ENCODE data around the gene HSD17B7. TPM values are rescaled to one million over a fixed set of nuclear protein-coding genes. Genes with fewer than 3 reads are reported as not detected.

The HSD17B7 gene
- polyA plus RNA-seq, 1 donor from 2014 or later, result 75.5 TPM

GRCh38 chr1:162849711-162850110 lies 59.2 kb downstream of the HSD17B7 start:
- H3F3A ChIP-seq (ENCODE audit: insufficient read depth, low read length, poor library complexity, severe bottlenecking), result no peaks in the 10 kb centered on the region
- H4K20me1 ChIP-seq (ENCODE audit: insufficient read depth), result no peaks in the 10 kb centered on the region
- no peaks in the 10 kb centered on the region for H3K79me2 ChIP-seq (replicated peaks; ENCODE audit: insufficient read depth, low read length)
- H3K27ac ChIP-seq (ENCODE audit: low read length), result no peak overlapping the region
- H2AFZ ChIP-seq (ENCODE audit: low read depth, low read length), result no peak overlapping the region
- no peak overlapping the region for H3K9ac ChIP-seq (ENCODE audit: low read length)
- TF ChIP-seq REST (IDR thresholded peaks at IDR 0.05; ENCODE audit: borderline replicate concordance) (no peak), MXI1 (conservative IDR thresholded peaks at IDR 0.05; ENCODE audit: poor library complexity, severe bottlenecking) (no peak), CTCF (IDR thresholded peaks at IDR 0.05; ENCODE audit: poor library complexity, severe bottlenecking) (no peak), SMC3 (conservative IDR thresholded peaks at IDR 0.05; ENCODE audit: poor library complexity) (no peak), RAD21 (conservative IDR thresholded peaks at IDR 0.05) (no peak), POLR2AphosphoS5 (IDR thresholded peaks at IDR 0.05) (no peak), TAF1 (IDR thresholded peaks at IDR 0.05; ENCODE audit: low read depth) (no peak), EZH2 (IDR thresholded peaks at IDR 0.05; ENCODE audit: borderline replicate concordance, insufficient read depth, low read length, poor library complexity, severe bottlenecking) (no peak), EP300 (conservative IDR thresholded peaks at IDR 0.05; ENCODE audit: poor library complexity, severe bottlenecking) (no peak)
- H3K27me3 ChIP-seq (ENCODE audit: insufficient read depth, low read depth, low read length), result no peaks in the 10 kb centered on the region
- no peaks in the 10 kb centered on the region for H3K36me3 ChIP-seq (ENCODE audit: insufficient read depth, low read length)
- H3K4me3 ChIP-seq (ENCODE audit: low read length), result no peak overlapping the region
- no peak overlapping the region for H3K4me2 ChIP-seq (ENCODE audit: low read length)
- no peaks in the 10 kb centered on the region for H3K9me3 ChIP-seq (ENCODE audit: low read length)
- no peaks in the 10 kb centered on the region for H3K9me2 ChIP-seq (ENCODE audit: insufficient read depth, low read length)

- H3K9me2 ChIP-seq (ENCODE audit: insufficient read depth, low read length), result no peaks in the 10 kb centered on the region
- no peaks in the 10 kb centered on the region for H3K79me2 ChIP-seq (replicated peaks; ENCODE audit: insufficient read depth, low read length)
- H3K9ac ChIP-seq (ENCODE audit: low read length), result no peak overlapping the region
- no peaks in the 10 kb centered on the region for H3K36me3 ChIP-seq (ENCODE audit: insufficient read depth, low read length)
- no peaks in the 10 kb centered on the region for H3F3A ChIP-seq (ENCODE audit: insufficient read depth, low read length, poor library complexity, severe bottlenecking)
- no peak overlapping the region for H3K4me2 ChIP-seq (ENCODE audit: low read length)
- no peak for TF ChIP-seq EP300 (conservative IDR thresholded peaks at IDR 0.05; ENCODE audit: poor library complexity, severe bottlenecking)
- no peak for TF ChIP-seq RAD21 (conservative IDR thresholded peaks at IDR 0.05)
- no peak for TF ChIP-seq CTCF (IDR thresholded peaks at IDR 0.05; ENCODE audit: poor library complexity, severe bottlenecking)
- TF ChIP-seq SMC3 (conservative IDR thresholded peaks at IDR 0.05; ENCODE audit: poor library complexity), result no peak
- no peak for TF ChIP-seq POLR2AphosphoS5 (IDR thresholded peaks at IDR 0.05)
- TF ChIP-seq MXI1 (conservative IDR thresholded peaks at IDR 0.05; ENCODE audit: poor library complexity, severe bottlenecking), result no peak
- TF ChIP-seq TAF1 (IDR thresholded peaks at IDR 0.05; ENCODE audit: low read depth), result no peak
- no peak for TF ChIP-seq EZH2 (IDR thresholded peaks at IDR 0.05; ENCODE audit: borderline replicate concordance, insufficient read depth, low read length, poor library complexity, severe bottlenecking)
- TF ChIP-seq REST (IDR thresholded peaks at IDR 0.05; ENCODE audit: borderline replicate concordance), result no peak
- no peak overlapping the region for H3K27ac ChIP-seq (ENCODE audit: low read length)
- H2AFZ ChIP-seq (ENCODE audit: low read depth, low read length), result no peak overlapping the region
- no peaks in the 10 kb centered on the region for H4K20me1 ChIP-seq (ENCODE audit: insufficient read depth)
- no peak overlapping the region for H3K4me3 ChIP-seq (ENCODE audit: low read length)
- no peaks in the 10 kb centered on the region for H3K9me3 ChIP-seq (ENCODE audit: low read length)
- H3K27me3 ChIP-seq (ENCODE audit: insufficient read depth, low read depth, low read length), result no peaks in the 10 kb centered on the region
Measured at GRCh38 chr1:162851341-162851740, 60.8 kb downstream of the HSD17B7 start.

All from neural cell (in vitro differentiated cells).